Endodermal cell (in vitro differentiated cells): ENCODE data around the gene GPBP1. TPM values are rescaled to one million over a fixed set of nuclear protein-coding genes. Genes with fewer than 3 reads are reported as not detected.

Source experiments
- DNase-seq: peaks from one replicate; pipeline ENCODE4 v3.0.0-alpha.2; 2017
- H3K27ac ChIP-seq: 2 replicates; pipeline ENCODE4 v1.5.1; 2013; ENCODE audit warnings: mild to moderate bottlenecking, low read depth, low read length, moderate library complexity
- H3K27me3 ChIP-seq: 2 replicates; pipeline ENCODE4 v1.6.1; 2013; ENCODE audit warnings: mild to moderate bottlenecking, low read length, moderate library complexity; ENCODE audit not compliant: insufficient read depth, control insufficient read depth, poor library complexity, severe bottlenecking
- H3K36me3 ChIP-seq: 2 replicates; pipeline ENCODE4 v1.7.0; 2013; ENCODE audit warnings: mild to moderate bottlenecking, low read length, moderate library complexity; ENCODE audit not compliant: control insufficient read depth, insufficient read depth
- H3K4me1 ChIP-seq: one replicate; pipeline ENCODE4 v1.7.0; 2013; ENCODE audit warnings: low read length; ENCODE audit not compliant: control insufficient read depth, insufficient read depth
- H3K4me3 ChIP-seq: 2 replicates; pipeline ENCODE4 v1.5.1; 2013; ENCODE audit warnings: mild to moderate bottlenecking, low read length, moderate library complexity
- H3K9ac ChIP-seq: 2 replicates; pipeline ENCODE4 v1.6.1; 2013; ENCODE audit warnings: mild to moderate bottlenecking, low read length, moderate library complexity; ENCODE audit not compliant: poor library complexity, severe bottlenecking; ENCODE audit errors: extremely low read depth
- H3K9me3 ChIP-seq: 2 replicates; pipeline ENCODE4 v1.6.1; 2013; ENCODE audit warnings: mild to moderate bottlenecking, low read length, moderate library complexity; ENCODE audit not compliant: control insufficient read depth
- H3K27ac Mint-ChIP-seq: 2 replicates; pipeline ENCODE4 v1.8.0; 2020; ENCODE audit warnings: mixed read lengths
- H3K27me3 Mint-ChIP-seq: 2 replicates; pipeline ENCODE4 v1.8.0; 2021; ENCODE audit warnings: mild to moderate bottlenecking, mixed read lengths; ENCODE audit not compliant: insufficient read depth
- H3K36me3 Mint-ChIP-seq: 2 replicates; pipeline ENCODE4 v1.8.0; 2020; ENCODE audit warnings: low read depth, mixed read lengths
- H3K4me1 Mint-ChIP-seq: 2 replicates; pipeline ENCODE4 v1.8.0; 2020; ENCODE audit warnings: mixed read lengths
- H3K4me3 Mint-ChIP-seq: 2 replicates; pipeline ENCODE4 v1.8.0; 2020; ENCODE audit warnings: mild to moderate bottlenecking, moderate library complexity, mixed read lengths
- H3K9me3 Mint-ChIP-seq: 2 replicates; pipeline ENCODE4 v1.8.0; 2020; ENCODE audit warnings: mild to moderate bottlenecking, mixed read lengths
- CTCF ChIP-seq: fragments of 200-600 bp; sonication (generic); conservative IDR thresholded peaks from 2 replicates; pipeline ENCODE4 v1.5.0; 2021; ENCODE audit warnings: antibody characterized with exemption, mild to moderate bottlenecking
- WGBS, 2 experiments: methylation state at CpG; one replicate each; pipeline versions ENCODE4 v1.1.5 to v1.1.7; 2013; ENCODE audit warnings: missing lambda C conversion rate in 2 of 2, mixed read lengths in 1 of 2; ENCODE audit not compliant: insufficient coverage in 1 of 2, insufficient read length in 1 of 2; 5-methylcytosine and 5-hydroxymethylcytosine counted together
- total RNA-seq, 2 donors: library from RNA; stranded (reverse); fragmentation: NEBNext Ultra II Directional in 1 of 2; extraction: Animal tissue kit (Norgen Biotek cat#: 25700) in 1 of 2; gene quantifications; 2 replicates in 1 of 2; 3 replicates in 1 of 2; pipeline ENCODE4 v1.2.1, GENCODE V29; 2021

GPBP1 gene
- total RNA-seq, 2 donors from 2014 or later, result 109 to 124 TPM

DNA sequence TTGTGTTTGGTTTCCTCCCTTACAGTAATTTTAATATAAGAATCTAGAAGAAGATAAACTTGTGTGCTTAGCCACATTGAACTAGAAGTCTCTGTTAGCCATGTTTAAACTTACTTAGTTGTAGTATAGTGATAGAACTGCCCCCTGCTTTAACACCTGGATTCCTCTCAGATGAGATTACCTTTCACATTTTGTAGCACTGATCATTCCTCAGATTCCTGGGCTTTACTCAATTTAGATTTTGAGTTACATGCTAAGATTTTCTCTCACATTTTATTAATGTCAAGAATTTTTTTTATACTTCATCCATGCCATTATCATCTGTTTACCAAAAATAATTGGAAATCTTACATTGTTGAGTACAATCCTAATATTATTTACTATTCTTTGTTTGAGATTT lies 70.5 kb downstream of the GPBP1 start:
- no peak overlapping the region for H3K27ac ChIP-seq
- no peaks in the 10 kb centered on the region for H3K9me3 Mint-ChIP-seq
- no peak overlapping the region for H3K4me3 Mint-ChIP-seq
- H3K4me1 Mint-ChIP-seq, result peaks cover 8% of the 10 kb centered on the region
- no peaks in the 10 kb centered on the region for H3K27me3 ChIP-seq
- H3K27me3 Mint-ChIP-seq, result no peaks in the 10 kb centered on the region
- peak overlapping the region; percentile 42 for H3K27ac Mint-ChIP-seq
- peaks cover 64% of the 10 kb centered on the region for H3K36me3 Mint-ChIP-seq
- peaks cover 61% of the 10 kb centered on the region for H3K36me3 ChIP-seq
- H3K4me3 ChIP-seq, result no peak overlapping the region
- DNase-seq, result no peak
- TF ChIP-seq CTCF, result no peak
- H3K4me1 ChIP-seq, result no peaks in the 10 kb centered on the region
- H3K9me3 ChIP-seq, result peaks cover 14% of the 10 kb centered on the region
- H3K9ac ChIP-seq, result no peak overlapping the region

GRCh38 chr5:57246426-57246825 lies 72.6 kb downstream of the GPBP1 start:
- Histone ChIP-seq H3K4me1 (no peaks in the 10 kb centered on the region), H3K36me3 (peaks cover 61% of the 10 kb centered on the region), H3K9me3 (peaks cover 14% of the 10 kb centered on the region), H3K4me3 (no peak overlapping the region), H3K9ac (no peak overlapping the region), H3K27me3 (no peaks in the 10 kb centered on the region), H3K27ac (no peak overlapping the region)
- Mint-ChIP-seq H3K9me3 (peaks cover 2% of the 10 kb centered on the region), H3K36me3 (peaks cover 67% of the 10 kb centered on the region), H3K27me3 (no peaks in the 10 kb centered on the region), H3K4me1 (peaks cover 8% of the 10 kb centered on the region), H3K4me3 (no peak overlapping the region), H3K27ac (no peak overlapping the region)
- 98 to 100% methylated on average over 2 of the region's 2 CpGs for WGBS, 2 experiments
- no peak for DNase-seq
- TF ChIP-seq CTCF, result no peak

- Mint-ChIP-seq H3K36me3 (peaks cover 73% of the 10 kb centered on the region), H3K27ac (no peak overlapping the region), H3K4me1 (peaks cover 8% of the 10 kb centered on the region), H3K27me3 (no peaks in the 10 kb centered on the region), H3K9me3 (peaks cover 2% of the 10 kb centered on the region), H3K4me3 (no peak overlapping the region)
- TF ChIP-seq CTCF, result no peak
- Histone ChIP-seq H3K9ac (no peak overlapping the region), H3K27ac (no peak overlapping the region), H3K4me1 (no peaks in the 10 kb centered on the region), H3K4me3 (no peak overlapping the region), H3K27me3 (no peaks in the 10 kb centered on the region), H3K9me3 (peaks cover 14% of the 10 kb centered on the region), H3K36me3 (peaks cover 73% of the 10 kb centered on the region)
- no peak for DNase-seq
- WGBS, 2 experiments, result 88 to 99% methylated on average over 1 to 2 of the region's 2 CpGs
Observed at GRCh38 chr5:57247765-57248164, 73.9 kb downstream of the GPBP1 start.
